ENCODE results near the gene ATP2A3. TPM values are rescaled to one million over a fixed set of nuclear protein-coding genes. Genes with fewer than 3 reads are reported as not detected.

Gene ATP2A3
- total RNA-seq, 1 experiment from 2014 or later, result 4.5 TPM

- BruUV-seq (replicated peaks), result no TSS peak
- no peak for DNase-seq
- H3K36me3 Mint-ChIP-seq (ENCODE audit: insufficient read depth, unreplicated experiment), result no peaks in the 10 kb centered on the region
- no peak overlapping the region for H3K27ac Mint-ChIP-seq (ENCODE audit: unreplicated experiment)
- no peaks in the 10 kb centered on the region for H3K27me3 Mint-ChIP-seq (ENCODE audit: unreplicated experiment)
- CTCF ChIA-PET, result interaction anchor here (0.6 kb wide), 1 partner anchor 63 kb away, joined by 4 read pairs; no protein-coding TSS in a partner anchor
- TF ChIP-seq, protein P1, sequence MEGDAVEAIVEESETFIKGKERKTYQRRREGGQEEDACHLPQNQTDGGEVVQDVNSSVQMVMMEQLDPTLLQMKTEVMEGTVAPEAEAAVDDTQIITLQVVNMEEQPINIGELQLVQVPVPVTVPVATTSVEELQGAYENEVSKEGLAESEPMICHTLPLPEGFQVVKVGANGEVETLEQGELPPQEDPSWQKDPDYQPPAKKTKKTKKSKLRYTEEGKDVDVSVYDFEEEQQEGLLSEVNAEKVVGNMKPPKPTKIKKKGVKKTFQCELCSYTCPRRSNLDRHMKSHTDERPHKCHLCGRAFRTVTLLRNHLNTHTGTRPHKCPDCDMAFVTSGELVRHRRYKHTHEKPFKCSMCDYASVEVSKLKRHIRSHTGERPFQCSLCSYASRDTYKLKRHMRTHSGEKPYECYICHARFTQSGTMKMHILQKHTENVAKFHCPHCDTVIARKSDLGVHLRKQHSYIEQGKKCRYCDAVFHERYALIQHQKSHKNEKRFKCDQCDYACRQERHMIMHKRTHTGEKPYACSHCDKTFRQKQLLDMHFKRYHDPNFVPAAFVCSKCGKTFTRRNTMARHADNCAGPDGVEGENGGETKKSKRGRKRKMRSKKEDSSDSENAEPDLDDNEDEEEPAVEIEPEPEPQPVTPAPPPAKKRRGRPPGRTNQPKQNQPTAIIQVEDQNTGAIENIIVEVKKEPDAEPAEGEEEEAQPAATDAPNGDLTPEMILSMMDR (IDR thresholded peaks at IDR 0.05; ENCODE audit: unreplicated experiment), result no peak
- no peak overlapping the region for H3K4me3 Mint-ChIP-seq (ENCODE audit: low read depth, unreplicated experiment)
- intact Hi-C loops (cut with micrococcal nuclease; ENCODE audit: unreplicated experiment), result no loop called here
- no peaks in the 10 kb centered on the region for H3K4me1 Mint-ChIP-seq (ENCODE audit: low read depth, unreplicated experiment)
- H3K9me3 Mint-ChIP-seq (ENCODE audit: low read depth, unreplicated experiment), result no peaks in the 10 kb centered on the region
Measured at GRCh38 chr17:3906881-3907280, 57.4 kb downstream of the ATP2A3 start.

- no peaks in the 10 kb centered on the region for H3K4me1 Mint-ChIP-seq (ENCODE audit: low read depth, unreplicated experiment)
- H3K27me3 Mint-ChIP-seq (ENCODE audit: unreplicated experiment), result peaks cover 13% of the 10 kb centered on the region
- H3K4me3 Mint-ChIP-seq (ENCODE audit: low read depth, unreplicated experiment), result no peak overlapping the region
- BruUV-seq (replicated peaks), result no TSS peak
- TF ChIP-seq, protein P1 (IDR thresholded peaks at IDR 0.05; ENCODE audit: unreplicated experiment), result no peak
- intact Hi-C loops (cut with micrococcal nuclease; ENCODE audit: unreplicated experiment), result no loop called here
- no peak for DNase-seq
- no peaks in the 10 kb centered on the region for H3K36me3 Mint-ChIP-seq (ENCODE audit: insufficient read depth, unreplicated experiment)
- H3K9me3 Mint-ChIP-seq (ENCODE audit: low read depth, unreplicated experiment), result no peaks in the 10 kb centered on the region
- H3K27ac Mint-ChIP-seq (ENCODE audit: unreplicated experiment), result no peak overlapping the region
- CTCF ChIA-PET, result interaction anchor here (0.6 kb wide), 1 partner anchor 567 kb away, joined by 7 read pairs; no protein-coding TSS in a partner anchor
Measured at GRCh38 chr17:3905017-3905520, 59.2 kb downstream of the ATP2A3 start.

- no peak overlapping the region for H3K27ac Mint-ChIP-seq (ENCODE audit: unreplicated experiment)
- no peaks in the 10 kb centered on the region for H3K4me1 Mint-ChIP-seq (ENCODE audit: low read depth, unreplicated experiment)
- DNase-seq, result no peak
- TF ChIP-seq, protein P1 (IDR thresholded peaks at IDR 0.05; ENCODE audit: unreplicated experiment), result no peak
- CTCF ChIA-PET, result no interaction called here
- no peak overlapping the region for H3K4me3 Mint-ChIP-seq (ENCODE audit: low read depth, unreplicated experiment)
- intact Hi-C loops (cut with micrococcal nuclease; ENCODE audit: unreplicated experiment), result no loop called here
- peaks cover 14% of the 10 kb centered on the region for H3K27me3 Mint-ChIP-seq (ENCODE audit: unreplicated experiment)
- H3K36me3 Mint-ChIP-seq (ENCODE audit: insufficient read depth, unreplicated experiment), result no peaks in the 10 kb centered on the region
- no TSS peak for BruUV-seq (replicated peaks)
- H3K9me3 Mint-ChIP-seq (ENCODE audit: low read depth, unreplicated experiment), result no peaks in the 10 kb centered on the region
Measured at GRCh38 chr17:3904501-3904900, 59.7 kb downstream of the ATP2A3 start.

DNA sequence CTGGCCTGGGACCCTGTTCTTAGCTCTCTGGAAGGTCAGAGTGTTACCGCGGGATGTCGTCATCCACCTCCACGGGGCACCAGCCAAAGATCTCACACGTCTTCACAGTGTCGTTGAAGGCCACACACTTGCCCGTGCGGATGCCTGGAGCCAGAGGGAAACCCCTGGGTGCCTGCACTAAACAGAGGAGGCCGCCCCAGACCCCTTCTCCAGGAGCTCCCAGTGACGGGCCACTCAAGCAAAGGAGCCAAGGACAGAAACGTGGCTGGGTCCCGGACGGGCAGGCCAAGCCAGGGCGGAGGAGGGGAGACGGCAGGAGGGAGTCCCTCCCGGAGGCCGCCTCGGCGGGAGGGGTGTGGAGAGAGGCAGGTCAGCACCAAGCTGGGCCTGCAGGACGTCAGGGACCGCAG lies 60.4 kb downstream of the ATP2A3 start:
- CTCF ChIA-PET, result no interaction called here
- no peak for DNase-seq
- H3K27me3 Mint-ChIP-seq (ENCODE audit: unreplicated experiment), result peaks cover 14% of the 10 kb centered on the region
- H3K4me3 Mint-ChIP-seq (ENCODE audit: low read depth, unreplicated experiment), result no peak overlapping the region
- TF ChIP-seq, protein P1 (IDR thresholded peaks at IDR 0.05; ENCODE audit: unreplicated experiment), result no peak
- no TSS peak for BruUV-seq (replicated peaks)
- H3K9me3 Mint-ChIP-seq (ENCODE audit: low read depth, unreplicated experiment), result no peaks in the 10 kb centered on the region
- intact Hi-C loops (cut with micrococcal nuclease; ENCODE audit: unreplicated experiment), result no loop called here
- H3K27ac Mint-ChIP-seq (ENCODE audit: unreplicated experiment), result no peak overlapping the region
- no peaks in the 10 kb centered on the region for H3K4me1 Mint-ChIP-seq (ENCODE audit: low read depth, unreplicated experiment)
- H3K36me3 Mint-ChIP-seq (ENCODE audit: insufficient read depth, unreplicated experiment), result no peaks in the 10 kb centered on the region
